HG03103 (cell line): ENCODE results near the gene MPDU1.
"Not testable (repeated sequence)": the region's sequence is repeated elsewhere in the genome, so short reads cannot be mapped to it uniquely, and the experiment has no call there.

Experiments used
- ATAC-seq: cut with Tn5 transposase; IDR thresholded peaks from one replicate; pipeline ENCODE4 v1.9.1; 2021; ENCODE audit warnings: low read depth; ENCODE audit not compliant: unreplicated experiment

The MPDU1 gene

GRCh38 chr17:7579834-7580603, 3.6 kb upstream of the MPDU1 start:
- ATAC-seq: no peak

- no peak for ATAC-seq
Observed at GRCh38 chr17:7580604-7581575, 2.8 kb upstream of the MPDU1 start.

- no peak for ATAC-seq
Observed at GRCh38 chr17:7582396-7583252, 1.0 kb upstream of the MPDU1 start.

- no peak for ATAC-seq
Observed at GRCh38 chr17:7586673-7587419, 3.2 kb downstream of the MPDU1 start.

- ATAC-seq: no peak
Observed at GRCh38 chr17:7587420-7588151, 3.9 kb downstream of the MPDU1 start.

- ATAC-seq: no peak
Observed at GRCh38 chr17:7588553-7589203, 5.0 kb downstream of the MPDU1 start.

GRCh38 chr17:7589204-7589868, 5.7 kb downstream of the MPDU1 start:
- ATAC-seq: no peak

GRCh38 chr17:7589891-7590691, 6.4 kb downstream of the MPDU1 start, which contains the start of gene SOX15:
Gene SOX15 (minus strand): TSS chr17:7590094. CDS start chr17:7589676, 418 bp downstream.
- no peak for ATAC-seq

- no peak for ATAC-seq
Observed at GRCh38 chr17:7590743-7591142, 7.1 kb downstream of the MPDU1 start.

- no peak for ATAC-seq
Observed at GRCh38 chr17:7591596-7591995, 7.9 kb downstream of the MPDU1 start.

- ATAC-seq: no peak
Observed at GRCh38 chr17:7592422-7593021, 8.9 kb downstream of the MPDU1 start.

- no peak for ATAC-seq
Observed at GRCh38 chr17:7593296-7593695, 9.6 kb downstream of the MPDU1 start.

GRCh38 chr17:7597561-7597960, 13.9 kb downstream of the MPDU1 start:
- not testable (repeated sequence) for ATAC-seq

- no peak for ATAC-seq
Observed at GRCh38 chr17:7606280-7606679, 22.6 kb downstream of the MPDU1 start.

GRCh38 chr17:7610641-7611040, 27.0 kb downstream of the MPDU1 start:
- no peak for ATAC-seq

- ATAC-seq: no peak
Observed at GRCh38 chr17:7611635-7612293, 28.1 kb downstream of the MPDU1 start.

- no peak for ATAC-seq
Observed at GRCh38 chr17:7612294-7612640, 28.6 kb downstream of the MPDU1 start.
